ENCODE results near the gene TEAD1.

TEAD1 gene

GRCh38 chr11:12979928-12980689 is 305.9 kb downstream of the TEAD1 start:
- no peaks in the 10 kb centered on the region for H3K9me3 Mint-ChIP-seq
- peaks cover 4% of the 10 kb centered on the region for H3K36me3 Mint-ChIP-seq (ENCODE audit: low read depth)
- no peak overlapping the region for H3K4me3 Mint-ChIP-seq
- H3K27ac Mint-ChIP-seq: peak overlapping the region; percentile 46 to 84 (median 53)
- no peak for TF ChIP-seq CTCF (IDR thresholded peaks at IDR 0.05; ENCODE audit: unreplicated experiment in 3 of 3)
- peaks cover 18% of the 10 kb centered on the region for H3K27me3 Mint-ChIP-seq (ENCODE audit: low read depth)
- H3K4me1 Mint-ChIP-seq: peaks cover 37% of the 10 kb centered on the region

GRCh38 chr11:12981676-12982522 is 307.7 kb downstream of the TEAD1 start:
- no peak for TF ChIP-seq CTCF (IDR thresholded peaks at IDR 0.05; ENCODE audit: unreplicated experiment in 3 of 3)
- no peak overlapping the region for H3K4me3 Mint-ChIP-seq
- peaks cover 37% of the 10 kb centered on the region for H3K4me1 Mint-ChIP-seq
- peaks cover 18% of the 10 kb centered on the region for H3K27me3 Mint-ChIP-seq (ENCODE audit: low read depth)
- peaks cover 4% of the 10 kb centered on the region for H3K36me3 Mint-ChIP-seq (ENCODE audit: low read depth)
- peak overlapping the region in 2 of 3 experiments; percentile 4 to 58 for H3K27ac Mint-ChIP-seq
- no peaks in the 10 kb centered on the region for H3K9me3 Mint-ChIP-seq

GRCh38 chr11:12983336-12983735 is 309.1 kb downstream of the TEAD1 start:
- Mint-ChIP-seq H3K36me3 (ENCODE audit: low read depth) (peaks cover 4% of the 10 kb centered on the region), H3K27me3 (ENCODE audit: low read depth) (peaks cover 18% of the 10 kb centered on the region), H3K4me1 (peaks cover 34% of the 10 kb centered on the region), H3K9me3 (no peaks in the 10 kb centered on the region), H3K27ac (peak overlapping the region; percentile 10 to 81 (median 60)), H3K4me3 (no peak overlapping the region)
- no peak for TF ChIP-seq CTCF (IDR thresholded peaks at IDR 0.05; ENCODE audit: unreplicated experiment in 3 of 3)

- H3K9me3 Mint-ChIP-seq: no peaks in the 10 kb centered on the region
These were observed 312.1 kb downstream of the TEAD1 start for GRCh38 chr11:12986194-12986898.

More at GRCh38 chr11:12986194-12986898, 312.1 kb downstream of the TEAD1 start:
- Mint-ChIP-seq H3K4me3 (no peak overlapping the region), H3K36me3 (ENCODE audit: low read depth) (peaks cover 4% of the 10 kb centered on the region), H3K4me1 (peaks cover 17% of the 10 kb centered on the region), H3K27ac (no peak overlapping the region), H3K27me3 (ENCODE audit: low read depth) (peaks cover 3% of the 10 kb centered on the region)
- no peak for TF ChIP-seq CTCF (IDR thresholded peaks at IDR 0.05; ENCODE audit: unreplicated experiment in 3 of 3)

Data from nephron (organoid).